GM08714 (cell line): ENCODE data around the gene DCDC2.
"Not testable (repeated sequence)": the region's sequence is repeated elsewhere in the genome, so short reads cannot be mapped to it uniquely, and the experiment has no call there.

ENCODE experiments used
- H3K4me3 ChIP-seq: fragments of 200-500 bp; sonication (Bioruptor generic); 2 replicates; pipeline ENCODE4 v1.5.1; 2014; ENCODE audit warnings: mild to moderate bottlenecking, low read length, inconsistent platforms
- ZNF274 ChIP-seq: IDR thresholded peaks from 2 replicates; pipeline ENCODE4 v1.6.1; 2012; ENCODE audit warnings: mild to moderate bottlenecking, low read depth, low read length

DCDC2 gene

DNA sequence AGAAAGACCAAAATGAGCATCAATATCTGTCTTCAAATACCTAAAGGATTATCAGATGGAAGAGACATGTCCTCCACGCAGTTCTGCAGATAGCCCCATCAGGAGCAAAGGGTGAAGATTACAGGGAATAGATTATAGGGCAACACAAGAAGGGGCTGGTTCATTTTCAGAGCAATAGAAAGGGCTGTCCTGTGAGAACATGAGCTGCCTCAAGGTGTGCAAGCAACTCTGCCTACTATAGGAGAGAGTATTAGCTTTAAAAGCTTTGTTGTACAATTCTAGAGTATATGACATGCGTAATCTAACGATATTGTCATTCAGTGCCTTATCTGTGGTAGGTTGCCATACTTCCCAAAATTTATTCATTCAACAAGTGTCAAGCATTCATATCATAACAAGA, 119.2 kb downstream of the DCDC2 start:
- H3K4me3 ChIP-seq: no peak overlapping the region
- no peak for TF ChIP-seq ZNF274

DNA sequence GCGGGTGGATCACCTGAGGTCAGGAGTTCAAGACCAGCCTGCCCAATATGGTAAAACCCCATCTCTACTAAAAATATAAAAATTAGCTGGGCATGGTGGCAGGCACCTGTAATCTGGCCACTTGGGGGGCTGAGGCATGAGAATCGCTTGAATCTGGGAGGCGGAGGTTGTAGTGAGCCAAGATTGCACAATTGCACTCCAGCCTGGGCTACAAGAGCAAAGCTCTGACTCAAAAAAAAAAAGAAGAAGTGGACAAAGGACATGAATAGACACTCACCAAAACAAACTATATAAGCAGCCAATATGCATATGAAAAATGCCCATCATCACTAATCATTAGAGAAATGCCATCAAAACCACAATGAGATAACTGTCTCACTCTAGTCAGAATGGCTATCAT, 121.1 kb downstream of the DCDC2 start:
- H3K4me3 ChIP-seq: not testable (repeated sequence)

GRCh38 chr6:24233813-24234442, 123.9 kb downstream of the DCDC2 start:
- no peak overlapping the region for H3K4me3 ChIP-seq
- TF ChIP-seq ZNF274: no peak

GRCh38 chr6:24231438-24231977, 126.4 kb downstream of the DCDC2 start:
- no peak for TF ChIP-seq ZNF274
- H3K4me3 ChIP-seq: no peak overlapping the region

GRCh38 chr6:24229696-24230405, 128.0 kb downstream of the DCDC2 start:
- no peak overlapping the region for H3K4me3 ChIP-seq
- no peak for TF ChIP-seq ZNF274

DNA sequence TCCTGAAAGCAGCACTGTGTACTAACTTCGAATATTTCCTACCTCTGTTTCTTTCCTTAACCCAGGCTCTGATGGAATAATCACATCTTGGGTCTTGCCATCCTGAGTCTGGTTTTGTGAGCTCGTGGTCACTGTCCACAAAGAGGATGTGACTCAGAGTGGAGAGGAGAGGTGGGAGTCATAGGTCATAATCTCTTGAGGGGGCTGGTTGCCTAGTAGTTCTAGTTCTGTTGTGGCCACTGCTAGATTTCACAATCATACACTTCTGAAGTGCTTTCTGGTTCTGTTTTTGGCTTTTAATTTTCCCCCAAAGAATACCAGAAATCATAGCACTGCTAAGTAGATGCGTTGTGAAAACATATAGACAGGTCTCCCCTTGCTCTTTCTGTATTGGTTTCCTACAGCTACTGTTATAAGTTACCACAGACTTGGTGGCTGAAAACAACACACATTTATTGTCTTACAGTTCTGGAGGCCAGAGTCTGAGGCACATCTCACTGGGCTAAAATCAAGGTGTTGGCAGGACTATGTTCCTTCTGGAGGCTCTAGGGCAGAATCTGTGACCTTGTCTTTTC, 129.1 kb downstream of the DCDC2 start:
- TF ChIP-seq ZNF274: no peak
- H3K4me3 ChIP-seq: no peak overlapping the region

DNA sequence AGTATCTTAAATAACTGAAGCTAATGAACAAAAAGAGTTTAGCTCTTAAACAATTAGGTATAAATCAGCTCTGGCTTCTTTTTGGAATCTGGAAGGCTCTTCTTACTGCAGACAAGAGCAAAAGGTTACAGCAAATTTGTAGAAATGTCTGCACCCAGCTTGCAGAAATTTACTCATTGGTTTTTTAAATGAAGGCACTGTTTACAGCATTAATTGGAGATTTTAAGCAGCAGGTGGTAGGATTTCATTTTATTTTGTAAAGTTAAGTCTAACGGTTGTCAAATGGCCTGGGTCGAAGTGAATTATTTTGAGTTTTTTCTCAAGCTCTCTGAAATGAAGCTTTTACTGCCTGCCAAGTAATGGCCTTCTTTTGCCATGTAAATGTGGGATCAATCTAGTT, 129.7 kb downstream of the DCDC2 start:
- H3K4me3 ChIP-seq: no peak overlapping the region
- no peak for TF ChIP-seq ZNF274

GRCh38 chr6:24227556-24227955, 130.3 kb downstream of the DCDC2 start:
- no peak for TF ChIP-seq ZNF274
- H3K4me3 ChIP-seq: no peak overlapping the region

DNA sequence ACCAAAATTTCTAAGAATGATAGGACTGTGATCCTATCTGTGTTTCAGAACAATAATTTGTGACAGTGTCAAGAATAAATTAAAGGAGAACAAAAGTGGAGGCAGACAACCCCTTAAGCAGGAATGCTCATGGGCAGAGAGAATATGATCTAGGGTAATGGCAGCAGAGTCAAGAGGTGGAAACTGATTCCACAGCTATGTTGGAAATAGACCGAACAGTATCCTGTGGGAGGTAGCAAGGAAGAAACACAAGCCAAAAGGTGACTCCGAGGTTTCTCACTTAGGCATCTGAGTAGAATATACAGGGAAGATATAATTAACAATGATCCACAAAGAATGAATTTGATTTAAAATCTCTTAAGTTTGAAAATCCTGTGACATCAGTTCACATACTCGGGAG, 131.3 kb downstream of the DCDC2 start:
- H3K4me3 ChIP-seq: no peak overlapping the region
- no peak for TF ChIP-seq ZNF274

DNA sequence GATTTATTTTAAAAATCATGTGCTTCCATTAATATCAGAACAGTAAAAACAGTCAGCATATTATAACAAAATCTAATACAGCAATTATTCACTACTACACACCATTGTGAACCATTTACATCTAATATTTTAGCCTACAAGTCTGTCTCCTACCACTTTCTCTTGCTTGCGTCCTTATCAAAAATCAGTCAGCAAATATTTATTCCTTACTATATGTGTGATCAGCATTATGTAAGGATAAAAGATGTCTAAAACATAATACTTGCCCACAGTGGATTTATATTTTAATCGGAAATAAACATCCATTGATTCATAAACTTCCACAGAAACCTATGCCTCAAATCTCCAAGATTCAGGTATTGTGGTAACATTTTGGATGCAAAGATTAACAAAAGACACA, 132.0 kb downstream of the DCDC2 start:
- no peak for TF ChIP-seq ZNF274
- H3K4me3 ChIP-seq: no peak overlapping the region

- no peak overlapping the region for H3K4me3 ChIP-seq
- no peak for TF ChIP-seq ZNF274
Measured at GRCh38 chr6:24223115-24223919, 134.5 kb downstream of the DCDC2 start.

GRCh38 chr6:24219670-24220069, 138.2 kb downstream of the DCDC2 start:
- no peak overlapping the region for H3K4me3 ChIP-seq
- no peak for TF ChIP-seq ZNF274

DNA sequence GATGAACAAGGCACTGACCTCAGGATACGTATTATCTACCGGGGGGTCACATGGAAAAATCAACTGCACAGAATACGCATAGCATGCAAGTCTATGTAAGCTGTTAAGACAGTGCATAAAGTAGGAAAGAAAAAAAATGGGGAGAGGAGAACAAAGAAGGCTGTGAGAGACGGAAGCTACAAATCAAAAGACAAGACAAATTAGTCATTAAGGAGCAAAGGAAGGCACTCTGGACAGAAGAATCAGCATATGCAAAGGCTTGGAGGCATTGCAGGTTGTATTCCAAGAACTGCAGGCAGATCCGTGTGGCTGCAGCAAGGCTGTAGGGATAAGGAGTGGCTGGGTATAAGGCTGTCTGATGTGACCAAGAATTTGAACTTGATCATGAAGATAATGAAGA, 142.9 kb downstream of the DCDC2 start:
- TF ChIP-seq ZNF274: no peak
- no peak overlapping the region for H3K4me3 ChIP-seq

DNA sequence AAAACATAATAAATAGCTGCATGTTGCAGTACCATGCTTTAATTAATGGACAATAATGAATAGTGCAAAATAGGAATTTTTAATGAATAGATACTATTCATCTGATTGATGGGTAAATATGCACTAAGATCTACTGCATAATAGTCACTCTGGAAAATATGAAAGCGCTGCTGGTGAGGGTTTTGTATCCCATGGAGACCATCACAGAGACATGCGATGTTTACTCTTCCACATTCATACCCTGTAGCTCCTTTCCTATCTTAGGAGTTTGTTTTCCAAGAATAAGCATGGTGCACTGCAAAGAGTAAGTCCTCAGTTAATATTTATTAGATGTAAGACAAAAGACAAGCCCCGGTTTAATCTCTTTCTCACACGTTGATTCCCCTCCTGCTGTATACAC, 150.4 kb downstream of the DCDC2 start:
- no peak for TF ChIP-seq ZNF274
- no peak overlapping the region for H3K4me3 ChIP-seq

- no peak overlapping the region for H3K4me3 ChIP-seq
- TF ChIP-seq ZNF274: no peak
Measured at GRCh38 chr6:24205020-24205492, 152.8 kb downstream of the DCDC2 start.

GRCh38 chr6:24204113-24204512, 153.7 kb downstream of the DCDC2 start:
- not testable (repeated sequence) for H3K4me3 ChIP-seq
